GM12864 (cell line): ENCODE data around the gene WHRN.

Experiments
- DNase-seq: peaks from one replicate; pipeline ENCODE4 v3.0.0-alpha.2; 2011; ENCODE audit warnings: low read depth
- H3K4me3 ChIP-seq: 2 replicates; pipeline ENCODE4 v1.5.1; 2011; ENCODE audit warnings: mild to moderate bottlenecking, low read depth, low read length, control low read depth
- CTCF ChIP-seq: IDR thresholded peaks from 2 replicates; pipeline ENCODE4 v1.5.1; 2011; ENCODE audit warnings: low read depth, mild to moderate bottlenecking, moderate library complexity, low read length, control low read depth, inconsistent platforms; ENCODE audit errors: missing control alignments

The WHRN gene

GRCh38 chr9:114417511-114417910 lies 87.8 kb downstream of the WHRN start:
- H3K4me3 ChIP-seq: no peak overlapping the region
- DNase-seq: no peak
- peak; percentile 21 for TF ChIP-seq CTCF

- DNase-seq: no peak
- no peak for TF ChIP-seq CTCF
- no peak overlapping the region for H3K4me3 ChIP-seq
Observed at GRCh38 chr9:114416906-114417305, 88.4 kb downstream of the WHRN start.

GRCh38 chr9:114416290-114416689 lies 89.0 kb downstream of the WHRN start:
- H3K4me3 ChIP-seq: no peak overlapping the region
- no peak for DNase-seq
- no peak for TF ChIP-seq CTCF

GRCh38 chr9:114414346-114414745 lies 90.9 kb downstream of the WHRN start:
- no peak for TF ChIP-seq CTCF
- H3K4me3 ChIP-seq: no peak overlapping the region
- no peak for DNase-seq

GRCh38 chr9:114413861-114414301 lies 91.4 kb downstream of the WHRN start:
- no peak for DNase-seq
- no peak overlapping the region for H3K4me3 ChIP-seq
- no peak for TF ChIP-seq CTCF

- DNase-seq: no peak
- TF ChIP-seq CTCF: no peak
- H3K4me3 ChIP-seq: no peak overlapping the region
Observed at GRCh38 chr9:114412048-114412683, 93.1 kb downstream of the WHRN start.

GRCh38 chr9:114411452-114411851 lies 93.8 kb downstream of the WHRN start:
- no peak for TF ChIP-seq CTCF
- no peak overlapping the region for H3K4me3 ChIP-seq
- DNase-seq: no peak
